ENCODE results near the gene XIRP1.

DNA sequence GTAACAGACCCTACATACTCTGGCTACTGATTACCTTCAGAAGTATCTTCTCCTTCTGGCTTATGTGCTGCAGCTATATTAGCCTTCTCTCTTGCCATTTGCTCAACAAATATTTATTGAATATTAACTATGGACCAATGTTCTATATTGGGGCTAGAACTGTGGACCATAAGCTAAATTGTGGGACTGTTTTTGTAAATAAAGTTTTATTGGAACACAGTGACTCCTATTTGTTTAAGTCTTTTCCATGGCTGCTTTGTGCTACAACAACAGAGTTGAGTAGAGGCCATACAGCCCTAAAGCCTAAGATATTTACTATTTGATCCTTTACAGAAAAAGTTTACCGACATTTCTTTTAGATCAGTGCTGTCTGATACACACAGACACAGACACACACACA, 20.3 kb upstream of the XIRP1 start:
- TF ChIP-seq CTCF (IDR thresholded peaks at IDR 0.05) = no peak
- no peak for TF ChIP-seq POLR2A (IDR thresholded peaks at IDR 0.05)

Data from thyroid gland (tissue), 4 donors.